ENCODE measurements around the gene CYTH1.
"Not testable (repeated sequence)": the region's sequence is repeated elsewhere in the genome, so short reads cannot be mapped to it uniquely, and the experiment has no call there.

The CYTH1 gene

DNA sequence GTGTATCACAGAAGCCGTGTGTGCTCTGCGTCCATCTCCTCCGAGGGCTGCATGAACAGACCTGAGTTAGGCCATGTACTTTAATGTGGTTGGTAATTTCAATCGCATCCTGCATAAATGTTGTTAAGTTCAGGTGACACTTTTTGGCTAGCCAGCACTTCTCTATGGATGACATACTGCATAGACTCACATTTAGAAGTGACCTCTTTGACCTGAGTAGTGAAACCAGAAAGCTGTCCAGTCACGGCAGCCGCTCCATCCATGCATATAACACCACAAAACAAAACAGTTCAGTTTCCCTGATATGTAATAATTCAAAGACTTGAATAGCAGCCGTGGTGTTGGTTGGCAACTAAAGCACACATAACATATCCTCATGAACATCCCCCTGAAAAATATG is 94.1 kb downstream of the CYTH1 start:
- DNase-seq (ENCODE audit: low read depth), result no peak

GRCh38 chr17:78687125-78687524 is 94.9 kb downstream of the CYTH1 start:
- DNase-seq (ENCODE audit: low read depth), result no peak

- no peak for DNase-seq (ENCODE audit: low read depth)
These were observed 98.0 kb downstream of the CYTH1 start for GRCh38 chr17:78684026-78684425.

- no peak for DNase-seq (ENCODE audit: low read depth)
These were observed 98.6 kb downstream of the CYTH1 start for GRCh38 chr17:78683408-78683961.

GRCh38 chr17:78682363-78682762 is 99.7 kb downstream of the CYTH1 start:
- DNase-seq (ENCODE audit: low read depth), result no peak

GRCh38 chr17:78680436-78680835 is 101.6 kb downstream of the CYTH1 start:
- DNase-seq (ENCODE audit: low read depth), result no peak

GRCh38 chr17:78679495-78680395 is 102.3 kb downstream of the CYTH1 start:
- no peak for DNase-seq (ENCODE audit: low read depth)

DNA sequence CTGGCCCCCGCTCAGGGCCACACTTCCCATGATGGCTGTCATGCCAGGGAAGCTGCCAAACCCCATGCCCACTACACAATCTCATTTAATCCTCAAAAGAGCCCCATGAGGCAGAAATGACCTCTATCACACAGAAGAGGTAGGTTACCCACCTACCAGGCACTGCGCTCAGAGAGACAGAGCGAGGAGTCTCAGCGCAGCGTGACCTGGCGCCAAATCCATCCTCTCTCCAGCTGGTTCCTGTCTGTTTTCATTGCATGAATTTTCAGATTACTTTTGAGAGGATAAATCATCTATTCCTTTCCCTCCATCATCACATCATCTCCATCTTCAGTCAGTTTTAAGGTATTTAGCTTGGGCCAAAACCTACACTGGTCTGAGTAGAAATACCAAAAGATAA is 103.4 kb downstream of the CYTH1 start:
- no peak for DNase-seq (ENCODE audit: low read depth)

- no peak for DNase-seq (ENCODE audit: low read depth)
These were observed 103.9 kb downstream of the CYTH1 start for GRCh38 chr17:78678222-78678557.

DNA sequence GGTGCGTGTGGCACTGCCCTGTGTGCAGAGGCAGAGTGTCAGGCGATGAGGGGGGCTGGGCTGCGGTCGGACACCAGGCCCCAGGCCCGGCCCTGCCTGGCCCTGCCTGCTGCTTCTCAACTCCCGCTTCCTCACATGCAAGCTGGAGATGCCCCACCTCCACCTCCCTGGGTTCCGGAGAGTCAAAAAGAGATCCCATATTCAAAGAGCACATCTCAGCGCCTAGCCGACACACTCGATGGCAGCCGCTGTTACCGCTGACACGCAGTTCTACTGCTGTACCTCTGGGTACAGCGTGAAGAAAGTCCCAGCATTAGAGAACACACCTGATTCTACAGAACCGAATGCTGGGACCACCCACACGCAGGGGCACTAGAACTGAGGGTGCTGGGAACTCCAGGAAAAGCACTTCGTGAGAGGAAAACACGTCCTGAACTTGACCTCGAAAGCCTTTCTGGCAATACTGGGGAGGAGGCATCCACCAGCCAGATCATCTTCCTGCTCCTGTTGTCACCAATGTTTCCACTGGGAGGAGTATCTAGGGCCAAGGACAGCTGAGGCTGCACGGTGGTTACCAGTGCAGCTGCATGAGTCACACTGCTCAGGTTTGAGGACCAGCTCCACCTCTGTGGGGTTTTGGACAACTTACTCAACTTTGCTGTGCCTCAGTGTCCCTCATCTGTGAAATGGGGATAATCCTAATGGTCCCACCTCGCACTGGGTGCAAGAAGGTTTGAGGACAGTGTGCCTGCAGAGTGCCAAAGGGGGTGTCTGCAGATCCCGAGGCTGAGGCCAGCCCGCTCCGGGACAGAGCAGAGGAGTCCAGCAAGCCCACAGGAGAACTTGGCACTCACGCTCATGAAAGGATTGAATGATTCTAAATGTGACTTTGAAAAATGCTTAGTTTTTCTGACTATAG is 104.5 kb downstream of the CYTH1 start:
- DNase-seq (ENCODE audit: low read depth), result no peak

- DNase-seq (ENCODE audit: low read depth), result no peak
These were observed 105.4 kb downstream of the CYTH1 start for GRCh38 chr17:78676412-78677302.

- DNase-seq (ENCODE audit: low read depth), result no peak
These were observed 106.2 kb downstream of the CYTH1 start for GRCh38 chr17:78675836-78676235.

DNA sequence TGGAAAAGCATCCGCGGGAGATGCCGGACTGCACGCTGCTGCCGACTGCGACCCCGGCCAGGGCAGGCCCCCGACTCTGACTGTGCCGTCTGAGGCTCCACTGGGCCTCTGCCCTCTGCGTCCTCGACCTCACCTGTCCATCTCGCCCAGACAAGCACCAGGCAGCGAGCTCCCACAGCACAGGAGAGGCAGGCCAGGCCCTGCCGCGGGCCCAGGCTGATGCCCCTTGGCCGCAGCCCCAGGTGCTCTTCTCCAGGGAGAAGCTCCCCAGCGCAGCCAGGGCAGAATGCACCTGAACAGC is 106.8 kb downstream of the CYTH1 start:
- no peak for DNase-seq (ENCODE audit: low read depth)

GRCh38 chr17:78674595-78675315 is 107.3 kb downstream of the CYTH1 start:
- no peak for DNase-seq (ENCODE audit: low read depth)

GRCh38 chr17:78674156-78674555 is 107.9 kb downstream of the CYTH1 start:
- DNase-seq (ENCODE audit: low read depth), result no peak

DNA sequence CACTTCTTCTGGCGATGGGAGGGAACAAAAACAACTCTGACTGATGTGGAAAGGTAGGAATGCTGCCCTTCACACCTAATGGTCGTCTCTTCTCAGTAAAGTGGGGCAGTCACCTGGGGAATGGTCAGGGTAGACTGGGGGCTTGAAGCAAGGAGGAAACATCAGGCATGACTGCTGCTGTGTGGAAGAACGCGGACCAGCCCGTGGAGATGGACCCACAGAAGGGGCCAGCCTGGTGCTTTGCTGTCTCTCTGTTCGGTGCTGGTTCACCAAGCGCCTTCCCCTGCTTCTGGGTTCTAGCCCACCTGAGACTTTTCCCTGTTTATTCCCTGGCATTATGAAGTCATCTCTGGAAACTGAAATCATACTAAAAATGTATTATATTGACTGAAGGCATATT is 108.7 kb downstream of the CYTH1 start:
- DNase-seq (ENCODE audit: low read depth), result no peak

DNA sequence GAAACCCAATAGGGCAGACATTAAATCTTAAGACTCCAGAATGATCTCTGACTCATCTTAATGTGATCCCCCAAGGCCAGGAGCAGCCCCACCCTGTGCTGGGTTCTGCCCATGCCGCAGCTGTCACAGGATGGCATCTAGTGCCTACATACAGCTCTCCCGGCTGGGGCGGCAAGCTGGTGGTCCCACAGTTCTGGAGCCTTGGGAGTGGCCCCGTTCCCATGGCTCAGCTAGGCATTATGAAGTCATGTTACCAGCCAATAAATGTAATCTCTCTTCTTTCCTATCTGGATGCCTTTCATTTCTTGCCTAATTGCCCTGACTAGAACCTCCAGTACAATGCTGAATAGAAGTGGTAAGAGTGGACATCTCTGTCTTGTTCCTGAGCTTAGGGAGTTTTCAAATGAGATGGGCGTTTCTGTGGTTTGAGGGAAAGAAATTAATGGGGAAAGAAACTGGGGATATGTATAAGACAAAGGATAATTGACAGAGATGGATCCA is 109.2 kb downstream of the CYTH1 start:
- DNase-seq (ENCODE audit: low read depth), result no peak

DNA sequence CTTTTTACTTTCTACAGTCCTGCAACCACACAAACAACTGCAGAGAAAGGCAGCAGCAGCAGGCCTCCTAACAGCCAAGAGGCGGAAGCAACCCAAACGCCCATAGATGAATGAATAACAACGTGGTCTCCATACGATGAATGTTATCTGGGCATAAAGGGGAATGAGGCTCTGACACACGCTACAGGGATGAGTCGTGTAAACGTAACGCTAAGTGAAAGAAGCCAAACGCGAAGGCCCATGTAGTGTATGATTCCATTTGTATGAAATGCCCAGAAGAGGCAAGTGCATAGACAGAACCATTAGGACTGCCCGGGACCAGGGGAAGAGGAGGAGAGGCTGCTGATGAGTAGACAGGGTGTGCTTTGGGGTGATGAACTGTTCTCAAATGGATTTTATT is 110.1 kb downstream of the CYTH1 start:
- no peak for DNase-seq (ENCODE audit: low read depth)

DNA sequence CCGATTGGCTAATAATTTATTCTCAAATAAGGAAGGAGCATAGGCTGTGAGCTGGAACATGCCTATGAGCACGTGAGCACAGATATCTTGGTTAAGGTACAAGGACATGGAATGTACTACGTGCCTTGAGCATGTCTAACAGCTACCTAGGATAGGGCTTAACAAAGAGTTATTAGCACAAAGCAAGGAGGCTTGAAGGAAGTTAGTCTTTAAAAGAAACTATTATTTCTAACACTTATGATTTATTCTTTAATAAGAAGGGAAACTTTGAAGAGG is 110.4 kb downstream of the CYTH1 start:
- not testable (repeated sequence) for DNase-seq (ENCODE audit: low read depth)

- DNase-seq (ENCODE audit: low read depth), result no peak
These were observed 111.0 kb downstream of the CYTH1 start for GRCh38 chr17:78670850-78671725.
